Right kidney (tissue), 1 donor: Measurements from ENCODE around the gene HOXA7.

Source experiments
- DNase-seq: peaks from one replicate; pipeline ENCODE4 v3.0.0-alpha.2; 2016

Gene HOXA7

DNA sequence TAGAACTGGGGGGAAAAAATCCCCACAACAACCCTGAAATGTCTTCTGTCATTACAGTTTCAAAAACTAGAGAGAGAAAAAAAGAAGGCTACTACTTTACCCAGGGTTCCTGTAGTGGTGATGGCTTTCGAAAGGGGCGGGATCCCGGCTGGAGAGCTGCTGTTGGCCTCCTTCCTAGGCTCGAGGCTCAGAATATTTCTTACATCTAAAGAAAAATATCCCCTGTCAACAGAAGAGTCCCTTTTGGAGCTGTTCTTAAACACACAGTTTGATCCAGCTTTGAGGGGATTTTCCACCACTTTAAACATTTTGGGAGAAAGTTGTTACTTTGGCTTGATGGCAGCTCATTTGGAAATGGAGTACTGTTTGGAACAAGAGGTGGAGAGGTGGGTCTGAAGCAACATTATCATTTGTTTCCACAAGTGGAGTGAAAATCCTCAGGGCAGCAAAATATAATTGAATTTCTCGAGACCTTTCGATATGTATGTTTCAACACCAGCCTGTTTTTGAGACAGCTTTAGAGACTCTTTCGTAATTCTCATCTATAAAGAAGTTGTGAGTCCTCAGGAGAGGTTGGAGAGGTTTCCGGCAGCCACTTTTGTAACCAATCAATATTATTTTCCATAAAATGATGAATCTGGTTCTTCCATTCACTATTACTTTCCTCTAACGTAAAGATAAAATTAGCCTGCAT lies 38.4 kb upstream of the HOXA7 start:
- peak; percentile 44 for DNase-seq

DNA sequence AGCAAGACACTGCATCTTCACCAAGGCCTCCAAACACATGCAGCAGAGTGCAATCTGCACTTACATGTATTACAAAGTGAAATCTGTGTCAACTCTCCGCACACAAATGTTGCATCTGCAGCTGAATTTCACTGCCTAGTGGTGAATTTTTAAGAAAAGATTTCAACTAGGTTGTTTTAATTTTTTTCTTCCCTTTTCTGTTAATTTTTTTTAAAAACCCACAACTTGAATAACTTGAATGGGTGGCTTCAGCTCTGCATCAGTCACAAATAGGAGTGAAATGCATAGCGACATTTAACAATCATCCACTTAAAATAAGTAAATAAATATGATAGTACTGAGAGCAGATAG lies 37.5 kb upstream of the HOXA7 start:
- no peak for DNase-seq

DNA sequence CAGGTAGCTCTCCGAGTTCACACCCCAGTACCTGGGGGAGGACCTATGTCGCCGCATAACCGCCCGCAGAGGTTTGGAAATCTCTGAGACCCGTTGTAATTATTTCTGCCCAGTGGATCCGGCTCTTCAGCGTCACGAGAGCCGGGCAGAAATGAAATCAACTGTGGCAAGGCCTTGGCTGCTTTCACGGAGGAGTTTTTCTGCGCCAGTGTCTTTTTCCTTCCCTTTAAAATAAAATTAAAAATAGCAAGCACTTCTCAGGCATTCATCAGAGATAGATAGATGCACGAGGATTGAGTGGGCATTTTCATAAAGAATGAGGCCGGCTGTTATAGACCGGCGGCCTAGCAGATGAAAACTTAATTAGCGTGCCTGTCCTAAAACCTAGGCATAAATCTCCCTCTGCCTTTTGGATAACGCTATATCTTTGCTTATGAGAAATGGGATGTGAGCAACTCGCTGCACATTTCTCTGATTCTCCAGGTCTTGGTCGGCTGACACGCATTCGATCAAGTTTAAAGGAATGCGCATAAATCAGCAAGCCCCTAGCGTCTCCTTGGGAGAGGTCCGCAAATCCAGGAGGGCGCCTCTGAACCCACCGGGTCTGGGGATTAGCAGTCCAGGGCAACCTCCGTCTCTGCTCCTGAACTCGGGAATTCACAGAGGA lies 37.0 kb upstream of the HOXA7 start:
- peak; percentile 76 for DNase-seq

DNA sequence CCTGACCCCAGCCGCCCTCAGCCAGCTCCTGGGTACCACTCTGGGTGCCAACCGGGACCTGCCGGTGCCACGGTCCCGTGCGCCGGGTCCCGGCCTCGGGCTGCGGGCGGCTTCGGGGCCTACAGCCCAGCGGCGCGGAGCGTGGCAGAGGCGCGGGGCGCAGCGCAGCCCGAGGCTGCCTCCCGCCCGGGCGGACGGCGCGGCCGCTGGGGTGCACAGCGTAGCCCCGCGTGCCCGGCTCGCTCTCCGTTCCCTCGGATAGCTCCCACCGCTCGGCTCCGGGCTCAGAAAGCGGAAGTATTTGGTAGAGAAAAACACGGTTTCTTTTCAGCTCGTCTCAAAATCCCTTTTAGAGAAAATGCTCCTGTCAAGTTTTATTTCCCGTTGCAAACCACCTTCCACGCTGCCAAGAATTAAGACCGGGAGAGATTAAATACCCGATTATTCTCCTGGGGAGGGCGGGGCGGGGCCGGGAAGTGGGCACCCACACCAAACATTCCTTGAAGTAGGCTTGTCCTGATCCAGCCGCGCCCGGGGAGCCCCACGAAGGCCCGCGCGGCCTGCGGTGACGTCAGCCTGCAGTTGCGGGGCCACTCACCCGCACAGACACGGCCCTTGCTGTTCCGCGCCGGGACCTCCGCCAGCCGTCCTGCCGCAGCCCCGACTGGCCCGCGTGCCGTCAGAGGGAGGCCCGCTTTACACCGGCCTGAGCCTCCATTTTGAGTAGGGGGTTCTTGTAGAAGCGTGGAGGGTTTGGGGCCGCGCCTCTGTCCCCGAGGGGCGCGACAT lies 36.3 kb upstream of the HOXA7 start:
- DNase-seq, result peak; percentile 71

DNA sequence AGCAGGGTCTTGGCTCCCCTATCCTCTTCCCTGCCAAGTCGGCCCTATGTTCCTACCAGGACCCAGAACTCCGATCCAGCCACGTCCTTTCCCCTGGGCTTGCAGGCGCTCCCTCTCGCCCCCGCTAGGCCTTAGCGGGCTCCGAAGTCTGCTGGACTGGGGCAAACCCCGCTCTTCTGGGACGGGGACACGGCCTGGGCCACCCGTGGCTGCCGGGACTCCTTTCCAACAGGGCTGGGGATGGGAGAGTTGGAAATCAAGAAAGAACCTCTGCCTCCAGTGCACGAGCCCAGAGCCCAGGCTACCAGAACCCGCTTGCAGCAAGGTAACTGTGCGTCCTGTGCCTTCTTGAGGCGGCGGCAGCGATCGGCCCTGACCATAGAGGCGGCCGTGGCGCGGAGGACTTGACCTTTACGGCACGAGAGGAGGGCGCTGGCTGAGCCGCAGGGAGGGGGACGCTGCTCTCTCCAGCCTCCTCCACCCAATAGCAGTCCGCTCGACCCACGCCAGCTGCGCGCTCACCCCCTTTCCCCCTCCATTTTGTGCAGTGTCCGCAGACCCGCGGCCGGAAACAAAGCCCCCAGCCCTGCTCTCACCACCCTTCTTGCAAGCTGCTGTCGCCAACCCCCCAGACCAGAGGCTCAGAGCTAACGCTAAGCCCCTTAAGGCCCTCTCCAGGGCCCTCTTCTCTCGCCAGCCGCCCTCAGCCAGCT lies 35.5 kb upstream of the HOXA7 start:
- DNase-seq, result peak; percentile 76

DNA sequence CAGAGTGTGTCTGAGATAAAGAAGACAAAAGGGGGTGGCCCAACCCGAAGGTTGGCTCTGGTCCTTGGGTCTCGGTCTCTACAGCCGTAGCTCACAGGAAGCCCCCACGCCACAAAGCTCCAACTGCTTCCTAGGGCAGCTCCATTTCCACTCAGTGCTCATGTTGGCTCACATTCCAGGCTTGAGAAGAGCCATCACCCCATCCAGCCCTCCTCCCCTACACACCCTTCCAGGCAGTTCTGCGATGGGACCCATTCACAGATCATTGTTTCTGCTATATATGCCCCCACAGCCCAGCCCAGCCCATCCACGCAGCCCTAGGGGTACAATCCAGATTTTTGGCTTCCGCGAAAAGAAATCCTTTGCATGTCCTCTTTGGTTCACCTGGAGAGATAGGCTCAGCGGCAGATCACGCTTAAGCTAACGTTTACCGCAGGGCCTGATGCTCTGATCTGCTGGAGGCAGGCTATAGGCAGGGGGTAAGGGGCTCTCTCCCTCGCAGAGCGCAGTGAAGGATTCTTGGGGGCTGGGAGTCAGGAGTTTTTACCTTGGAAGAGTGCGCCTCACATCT lies 34.8 kb upstream of the HOXA7 start:
- DNase-seq, result no peak

DNA sequence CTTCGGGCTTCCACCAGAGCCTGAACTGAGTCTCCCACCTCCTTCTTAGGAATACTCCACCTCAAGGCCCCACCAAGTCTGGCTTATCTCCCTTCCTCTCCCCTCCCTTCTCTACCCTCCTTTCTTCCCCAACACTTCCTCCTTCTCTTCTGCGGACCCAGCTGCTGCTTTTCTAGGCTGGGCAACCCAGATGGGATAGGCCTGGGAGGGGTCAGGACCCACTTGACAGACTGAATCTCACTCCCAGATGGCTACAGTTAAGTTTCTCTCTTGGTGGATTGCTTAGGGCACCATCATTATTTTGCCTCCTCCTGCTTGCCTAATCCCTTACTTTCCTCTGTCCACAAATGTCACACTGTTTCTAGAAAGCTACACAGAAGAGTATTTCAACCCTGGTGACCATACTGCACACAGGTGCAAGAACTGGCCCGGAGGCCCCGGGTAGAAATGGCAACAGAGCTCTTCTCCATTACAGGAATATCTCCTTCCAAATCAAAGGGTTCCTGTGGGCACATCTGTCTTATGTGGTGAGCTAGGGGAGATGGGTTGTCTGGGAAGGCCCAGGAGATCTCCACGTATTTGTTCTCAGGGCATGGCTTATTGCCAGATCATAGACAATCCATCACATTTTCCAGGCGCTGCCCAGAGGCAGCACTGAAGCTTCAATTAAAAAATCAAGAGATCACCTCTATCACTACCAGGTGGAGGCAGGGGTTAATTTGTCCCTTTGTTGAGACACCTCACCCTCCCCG lies 33.7 kb upstream of the HOXA7 start:
- DNase-seq, result no peak

DNA sequence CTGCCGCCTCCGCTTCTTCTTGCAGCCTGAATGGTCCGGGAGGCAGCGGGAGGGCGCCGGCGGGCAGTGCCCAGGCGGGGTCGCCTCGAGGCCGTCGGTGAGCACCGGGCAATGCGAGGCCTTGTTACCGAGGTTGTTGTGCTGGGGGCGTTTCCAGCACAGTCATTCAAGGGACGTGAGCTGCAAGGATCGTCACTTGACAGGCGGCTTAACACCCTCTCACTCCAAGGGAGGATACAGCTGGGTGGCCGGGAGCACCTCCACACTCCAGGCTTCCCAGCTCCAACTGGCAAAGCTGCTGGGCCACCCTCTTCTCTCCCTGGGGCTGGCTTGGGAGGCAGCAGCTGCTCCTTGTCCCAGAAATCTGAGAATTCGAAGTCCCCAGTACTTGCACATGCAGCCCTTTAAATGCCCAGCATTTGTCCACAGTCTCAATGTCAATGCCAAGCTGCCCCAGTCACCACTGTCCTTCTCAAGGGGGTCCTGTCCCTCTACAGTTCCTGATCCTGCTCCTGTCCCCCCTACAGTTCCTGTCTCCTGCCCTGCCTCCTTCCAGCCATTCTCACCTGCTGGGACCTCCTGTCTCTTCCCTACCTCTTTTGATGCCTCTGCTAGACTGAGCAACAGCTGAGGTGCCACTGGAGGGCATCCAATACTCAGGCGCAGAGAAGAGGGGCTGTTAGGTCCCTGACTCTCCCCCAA lies 33.0 kb upstream of the HOXA7 start:
- peak; percentile 61 for DNase-seq

DNA sequence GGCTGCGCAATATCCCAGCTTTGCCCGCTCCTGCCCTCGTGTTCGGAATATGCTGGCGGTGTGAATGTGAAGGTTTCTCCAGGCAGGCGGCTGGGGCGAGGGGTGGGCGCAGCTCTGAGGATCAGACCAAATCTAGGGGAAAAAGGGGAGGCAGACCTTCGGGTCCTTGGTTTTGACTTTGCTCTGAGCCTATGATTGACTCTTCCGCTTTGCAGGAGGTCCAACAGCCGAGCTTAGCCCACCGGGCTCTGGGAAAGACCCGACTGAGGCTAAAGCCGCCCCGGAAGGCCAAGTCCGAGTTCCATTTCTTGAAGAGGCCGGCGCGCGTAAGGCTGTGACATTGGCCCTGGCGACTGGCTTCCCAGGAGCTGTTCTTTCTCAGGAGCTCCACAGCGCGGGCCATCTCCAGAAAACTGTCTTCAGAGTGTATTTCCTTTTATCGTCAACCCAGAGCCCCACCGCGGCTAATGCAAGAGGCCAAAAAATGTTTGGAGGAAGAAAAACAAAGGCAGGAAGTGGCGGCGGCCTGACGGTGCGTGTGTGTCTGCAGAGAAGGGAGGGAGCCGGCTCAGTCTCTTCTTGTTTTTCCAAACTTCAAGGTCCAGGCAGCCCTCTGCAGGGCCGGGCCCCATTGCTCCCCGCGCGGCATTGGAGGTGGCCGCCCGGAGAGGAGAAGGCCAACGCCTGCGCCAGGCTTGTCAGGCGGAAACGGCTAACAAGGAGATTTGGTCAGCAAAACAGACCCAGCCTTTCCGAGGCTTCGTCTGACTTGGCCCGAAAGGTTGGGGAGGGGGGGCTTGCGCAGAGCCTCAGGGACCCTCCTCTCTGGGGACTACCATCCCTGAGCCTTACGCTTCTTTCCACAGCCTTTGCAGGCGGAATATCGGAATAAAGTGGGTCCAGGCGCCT lies 32.2 kb upstream of the HOXA7 start:
- peak; percentile 83 for DNase-seq

DNA sequence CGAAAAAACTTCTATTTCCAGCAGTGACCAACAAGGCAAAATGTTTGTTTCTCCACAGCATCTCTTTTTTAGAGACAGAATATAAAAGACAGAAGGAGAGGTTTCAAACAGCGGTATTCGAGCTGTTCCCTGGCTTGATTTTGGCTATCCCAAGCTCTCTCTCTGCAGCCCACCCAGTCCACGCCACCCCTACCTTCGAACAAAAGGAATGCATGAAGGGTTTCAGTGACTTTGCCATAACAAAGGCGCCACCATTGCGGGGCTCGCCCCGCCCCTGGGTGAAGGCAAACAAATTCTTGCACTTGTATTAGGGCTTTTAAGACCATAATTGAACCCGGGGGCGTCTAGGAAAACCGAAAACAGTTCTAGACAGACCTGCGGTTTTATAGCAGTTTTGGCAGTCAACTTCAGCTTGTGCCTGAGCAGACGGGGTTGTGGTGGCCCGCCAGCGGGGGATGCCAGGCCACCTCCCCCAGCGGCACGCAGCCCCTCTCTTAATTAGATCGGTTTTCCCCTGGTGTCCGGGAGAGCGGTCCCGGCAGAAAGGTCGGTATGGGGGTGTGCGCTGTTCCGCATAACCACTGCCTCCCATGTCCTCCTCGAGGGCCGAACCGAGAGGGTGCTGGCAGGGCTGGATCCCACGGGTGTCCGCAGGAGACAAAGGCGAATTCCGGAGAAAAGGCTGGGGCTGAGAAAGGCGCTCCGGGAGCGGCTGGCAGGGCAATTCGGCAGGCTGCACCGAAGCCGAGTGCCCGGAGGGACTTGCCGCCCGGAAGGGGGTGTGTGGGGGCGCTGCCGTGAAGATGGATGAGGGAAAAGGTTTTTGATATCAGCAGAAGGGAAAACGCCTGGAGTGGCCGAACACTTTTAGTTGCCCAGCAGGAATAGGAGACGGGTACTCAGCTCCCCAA lies 31.3 kb upstream of the HOXA7 start:
- peak; percentile 80 for DNase-seq

DNA sequence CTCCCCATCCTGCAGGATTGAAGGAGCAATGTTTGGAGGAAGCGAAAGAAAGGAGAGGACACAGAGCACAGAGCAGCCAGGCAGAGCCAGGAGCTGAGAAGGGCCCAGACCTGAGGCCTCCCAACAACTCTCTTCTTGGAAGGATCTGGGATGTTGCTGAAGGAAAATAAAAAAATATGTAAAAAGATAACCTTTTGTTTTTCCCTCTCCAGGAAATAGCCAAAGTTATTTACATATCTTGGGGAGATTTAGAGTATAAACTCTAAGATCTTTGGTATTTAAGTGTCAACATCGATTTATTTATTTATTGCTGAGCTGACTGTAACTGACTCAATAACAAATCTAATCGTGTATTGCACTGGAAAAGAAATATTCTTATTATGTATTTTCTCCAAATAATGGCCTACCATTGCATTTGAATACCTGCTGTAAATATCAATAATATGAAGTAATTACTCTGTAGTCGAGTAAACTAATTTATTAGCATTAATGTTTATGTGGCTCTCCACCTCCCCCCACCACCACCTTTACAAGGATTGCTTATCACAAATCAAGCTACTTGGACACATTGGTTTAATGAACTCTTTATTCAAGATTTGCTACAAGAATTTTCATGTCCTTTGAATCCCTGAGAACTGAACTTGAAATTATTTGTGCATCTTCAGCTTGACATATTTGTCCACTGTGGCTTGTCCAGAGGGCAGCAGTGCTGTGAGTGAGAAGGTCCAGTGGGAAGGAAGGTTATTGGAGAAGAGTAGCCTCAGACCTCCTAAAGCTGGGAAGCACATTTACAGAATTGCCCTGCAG lies 30.4 kb upstream of the HOXA7 start:
- DNase-seq, result no peak

DNA sequence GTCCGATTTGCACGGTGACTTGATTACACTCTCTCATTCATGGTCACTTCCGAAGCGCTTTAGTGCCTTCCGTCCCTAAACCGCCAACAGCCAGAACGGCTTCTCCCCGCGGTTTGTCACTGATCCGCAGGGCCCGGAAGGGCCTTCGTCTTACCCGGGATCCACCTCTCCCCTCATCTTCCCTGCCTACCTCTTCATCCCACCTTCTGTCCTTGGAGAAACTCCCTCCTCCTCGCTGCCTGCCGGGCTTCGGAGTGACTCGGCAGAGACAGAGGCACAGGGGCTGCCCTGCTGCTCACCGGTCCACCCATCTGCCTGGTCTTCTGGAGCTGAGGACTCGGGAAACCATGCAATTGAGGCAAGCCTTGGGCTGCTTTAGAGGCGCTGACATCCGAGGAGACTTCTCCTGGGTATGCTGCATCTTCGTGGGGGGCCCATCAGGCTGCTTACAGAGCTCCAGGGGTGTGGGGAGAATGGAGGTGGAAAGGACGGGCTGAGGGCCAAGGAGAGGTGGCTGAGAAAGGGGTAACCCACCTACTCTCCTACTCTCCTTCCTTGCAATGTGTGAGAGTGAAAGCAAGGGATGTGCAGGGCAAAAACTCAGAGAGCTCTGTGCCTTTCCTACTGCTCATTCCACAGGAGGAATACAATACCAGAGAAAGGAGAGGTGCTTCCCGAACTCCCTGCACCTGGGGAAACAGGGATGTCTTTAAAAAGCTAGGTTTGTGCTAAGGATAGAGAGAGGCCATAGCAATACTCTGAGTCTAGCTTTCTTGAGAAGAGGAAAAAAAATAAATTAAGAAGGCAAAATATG lies 29.6 kb upstream of the HOXA7 start:
- DNase-seq, result peak; percentile 78

DNA sequence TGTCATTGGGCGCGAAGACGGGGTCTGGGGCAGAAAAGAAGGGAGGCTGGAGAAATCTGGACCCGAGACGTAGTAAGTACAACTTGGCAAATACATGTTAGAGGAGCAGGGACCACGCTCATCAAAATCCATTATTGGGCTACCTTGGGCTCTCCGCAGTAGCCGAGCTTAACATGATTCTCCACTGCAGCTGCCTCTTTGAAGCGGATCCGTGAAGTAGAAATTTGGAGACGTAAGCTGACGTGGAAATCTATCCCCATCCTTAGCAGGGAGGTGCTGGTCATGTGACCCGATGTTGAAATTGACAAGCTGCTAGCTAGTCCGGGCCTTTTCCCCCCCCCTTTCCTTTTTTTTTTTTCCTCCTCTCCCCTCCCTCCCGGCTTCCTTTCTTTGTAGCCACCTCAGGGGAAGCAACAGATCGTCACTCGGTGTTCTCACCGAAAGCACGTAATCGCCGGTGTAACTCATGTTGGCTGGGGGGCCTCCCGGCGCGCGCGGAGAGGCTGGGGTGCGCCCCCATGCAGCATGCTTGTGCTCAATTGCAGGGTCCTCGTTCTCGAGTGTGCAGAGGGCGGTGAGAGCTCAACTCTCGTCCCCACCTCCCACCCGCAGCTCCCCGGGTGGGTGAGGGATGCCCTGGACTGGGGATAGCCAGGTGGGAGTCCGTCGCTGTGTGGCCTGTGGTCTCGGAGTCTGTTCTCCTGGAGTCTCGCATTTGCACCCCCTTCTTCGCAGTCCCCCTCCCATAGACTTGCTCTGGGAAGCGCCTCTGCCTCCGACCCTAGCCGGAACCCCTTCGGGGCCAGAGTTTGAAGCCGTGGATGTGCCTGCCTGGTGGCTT lies 28.8 kb upstream of the HOXA7 start, which contains the start of gene HOXA11:
HOXA11 (minus strand) TSS at position 220 of the 841 bp plus-strand sequence; CDS start at position 132, 88 bp downstream.
- DNase-seq, result peak; percentile 84

DNA sequence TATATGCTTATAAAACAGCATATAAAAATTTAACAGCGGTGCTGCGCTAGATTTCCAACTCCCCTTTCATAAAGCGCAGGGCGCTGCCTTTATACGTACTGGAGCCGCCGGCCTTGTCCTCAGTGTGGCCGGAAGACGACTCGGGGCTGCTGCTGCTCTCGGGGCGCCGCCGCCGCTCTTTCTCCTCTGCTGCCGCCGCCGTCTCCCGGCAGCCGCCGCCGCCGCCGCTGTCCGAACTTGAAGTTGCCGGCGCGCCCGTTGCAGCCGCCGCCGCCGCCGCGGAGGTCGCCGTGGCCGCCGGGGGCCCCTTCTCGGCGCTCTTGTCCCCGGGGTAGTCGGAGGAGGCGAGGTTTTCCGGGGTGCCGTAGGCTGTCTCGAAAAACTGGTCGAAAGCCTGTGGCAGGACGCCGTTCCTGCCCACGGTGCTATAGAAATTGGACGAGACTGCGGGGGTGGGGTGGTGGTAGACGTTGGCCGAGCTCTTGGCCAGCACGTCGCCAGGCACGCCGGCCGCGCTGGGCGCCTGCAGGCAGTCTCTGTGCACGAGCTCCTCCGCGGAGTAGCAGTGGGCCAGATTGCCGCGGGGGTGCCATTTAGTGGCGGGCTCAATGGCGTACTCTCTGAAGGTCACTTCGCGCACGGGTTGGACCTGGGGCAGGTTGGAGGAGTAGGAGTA lies 28.0 kb upstream of the HOXA7 start:
- no peak for DNase-seq

DNA sequence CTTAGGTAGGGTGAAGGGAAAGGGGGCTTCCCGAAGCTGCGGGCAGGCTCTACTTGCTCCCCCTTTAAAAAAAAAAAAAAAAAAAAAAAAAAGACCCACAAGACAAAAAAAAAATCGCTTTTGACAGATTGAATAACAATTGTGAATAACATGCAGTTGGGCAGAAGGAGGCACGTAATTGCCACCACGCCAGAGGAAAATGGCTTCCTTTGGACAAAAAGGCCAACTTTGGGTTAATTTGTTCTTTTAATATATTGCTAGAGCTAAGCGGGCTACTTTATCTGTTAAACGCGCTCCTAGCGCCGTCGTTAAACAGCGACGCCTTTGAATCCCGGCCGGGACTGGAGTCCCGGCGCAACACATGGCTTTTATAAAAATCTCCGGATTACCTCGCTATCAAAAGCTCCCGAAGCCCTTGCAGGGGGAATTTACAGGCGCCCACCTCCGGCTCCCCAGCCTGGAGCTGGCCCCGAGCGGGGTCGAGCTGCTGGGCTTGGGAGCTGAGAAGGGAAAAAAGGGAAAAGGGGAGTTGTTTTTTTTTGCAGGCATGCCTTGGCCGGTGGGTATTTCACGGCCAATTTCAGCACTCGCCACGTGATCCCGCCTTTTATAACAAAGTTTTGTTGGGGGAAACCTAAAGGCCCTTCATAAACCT lies 27.3 kb upstream of the HOXA7 start:
- peak; percentile 72 for DNase-seq
